Endodermal cell (in vitro differentiated cells): ENCODE measurements around the gene NUBPL. TPM values are rescaled to one million over a fixed set of nuclear protein-coding genes. Genes with fewer than 3 reads are reported as not detected.

Experiments used
- DNase-seq: peaks from one replicate; pipeline ENCODE4 v3.0.0-alpha.2; 2017
- H3K27ac ChIP-seq: 2 replicates; pipeline ENCODE4 v1.5.1; 2013; ENCODE audit warnings: mild to moderate bottlenecking, low read depth, low read length, moderate library complexity
- H3K27me3 ChIP-seq: 2 replicates; pipeline ENCODE4 v1.6.1; 2013; ENCODE audit warnings: mild to moderate bottlenecking, low read length, moderate library complexity; ENCODE audit not compliant: insufficient read depth, control insufficient read depth, poor library complexity, severe bottlenecking
- H3K36me3 ChIP-seq: 2 replicates; pipeline ENCODE4 v1.7.0; 2013; ENCODE audit warnings: mild to moderate bottlenecking, low read length, moderate library complexity; ENCODE audit not compliant: control insufficient read depth, insufficient read depth
- H3K4me1 ChIP-seq: one replicate; pipeline ENCODE4 v1.7.0; 2013; ENCODE audit warnings: low read length; ENCODE audit not compliant: control insufficient read depth, insufficient read depth
- H3K4me3 ChIP-seq: 2 replicates; pipeline ENCODE4 v1.5.1; 2013; ENCODE audit warnings: mild to moderate bottlenecking, low read length, moderate library complexity
- H3K9ac ChIP-seq: 2 replicates; pipeline ENCODE4 v1.6.1; 2013; ENCODE audit warnings: mild to moderate bottlenecking, low read length, moderate library complexity; ENCODE audit not compliant: poor library complexity, severe bottlenecking; ENCODE audit errors: extremely low read depth
- H3K9me3 ChIP-seq: 2 replicates; pipeline ENCODE4 v1.6.1; 2013; ENCODE audit warnings: mild to moderate bottlenecking, low read length, moderate library complexity; ENCODE audit not compliant: control insufficient read depth
- H3K27ac Mint-ChIP-seq: 2 replicates; pipeline ENCODE4 v1.8.0; 2020; ENCODE audit warnings: mixed read lengths
- H3K27me3 Mint-ChIP-seq: 2 replicates; pipeline ENCODE4 v1.8.0; 2021; ENCODE audit warnings: mild to moderate bottlenecking, mixed read lengths; ENCODE audit not compliant: insufficient read depth
- H3K36me3 Mint-ChIP-seq: 2 replicates; pipeline ENCODE4 v1.8.0; 2020; ENCODE audit warnings: low read depth, mixed read lengths
- H3K4me1 Mint-ChIP-seq: 2 replicates; pipeline ENCODE4 v1.8.0; 2020; ENCODE audit warnings: mixed read lengths
- H3K4me3 Mint-ChIP-seq: 2 replicates; pipeline ENCODE4 v1.8.0; 2020; ENCODE audit warnings: mild to moderate bottlenecking, moderate library complexity, mixed read lengths
- H3K9me3 Mint-ChIP-seq: 2 replicates; pipeline ENCODE4 v1.8.0; 2020; ENCODE audit warnings: mild to moderate bottlenecking, mixed read lengths
- WGBS, 2 experiments: methylation state at CpG; one replicate each; pipeline versions ENCODE4 v1.1.5 to v1.1.7; 2013; ENCODE audit warnings: missing lambda C conversion rate in 2 of 2, mixed read lengths in 1 of 2; ENCODE audit not compliant: insufficient coverage in 1 of 2, insufficient read length in 1 of 2; 5-methylcytosine and 5-hydroxymethylcytosine counted together
- total RNA-seq, 2 donors: library from RNA; stranded (reverse); fragmentation: NEBNext Ultra II Directional in 1 of 2; extraction: Animal tissue kit (Norgen Biotek cat#: 25700) in 1 of 2; gene quantifications; 2 replicates in 1 of 2; 3 replicates in 1 of 2; pipeline ENCODE4 v1.2.1, GENCODE V29; 2021
- TF ChIP-seq, protein P1 (sequence below): fragments of 200-600 bp; sonication (generic); conservative IDR thresholded peaks from 2 replicates; pipeline ENCODE4 v1.5.0; 2021; ENCODE audit warnings: antibody characterized with exemption, mild to moderate bottlenecking

Gene NUBPL
- total RNA-seq, 2 donors from 2014 or later = 12.2 to 14.0 TPM

DNA sequence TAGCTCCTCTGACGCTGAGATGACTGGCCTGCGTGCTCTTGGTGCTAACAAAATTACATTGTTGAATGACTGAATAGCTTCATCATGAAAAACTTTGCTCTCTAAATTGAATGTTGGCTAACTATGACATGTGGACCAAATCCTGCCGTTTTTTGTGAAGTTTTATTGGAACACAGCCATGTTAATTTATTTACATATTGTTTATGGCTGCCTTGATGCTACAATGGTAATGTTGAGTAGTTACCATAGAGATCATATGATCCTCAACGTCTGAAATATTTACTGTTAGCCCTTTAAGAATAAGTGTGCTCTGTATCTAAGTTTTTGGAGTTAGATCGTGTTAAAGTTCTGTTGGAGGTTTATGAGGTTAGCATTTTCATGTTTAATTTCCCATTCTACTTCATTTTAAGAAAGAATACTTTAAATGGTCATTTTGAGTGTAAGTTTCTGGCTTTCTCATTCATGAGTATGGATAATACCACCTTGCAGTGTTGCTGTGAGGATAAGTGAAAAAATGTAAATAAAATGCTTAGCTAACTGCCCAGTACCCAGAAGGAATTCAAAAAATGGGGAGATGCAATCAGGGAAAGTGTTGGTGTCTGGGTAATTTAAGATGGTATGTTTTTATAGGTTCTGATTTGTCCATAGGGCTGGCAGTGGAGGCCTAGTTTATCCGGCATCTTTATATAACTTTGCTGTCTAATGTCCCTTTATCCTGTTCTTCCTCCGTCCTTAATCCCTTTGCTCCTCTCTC lies 35.3 kb downstream of the NUBPL start:
- Histone ChIP-seq H3K4me3 (no peak overlapping the region), H3K27ac (no peak overlapping the region), H3K9me3 (no peaks in the 10 kb centered on the region), H3K36me3 (no peaks in the 10 kb centered on the region), H3K27me3 (no peaks in the 10 kb centered on the region), H3K4me1 (no peaks in the 10 kb centered on the region), H3K9ac (no peak overlapping the region)
- Mint-ChIP-seq H3K27ac (no peak overlapping the region), H3K4me3 (no peak overlapping the region), H3K27me3 (no peaks in the 10 kb centered on the region), H3K9me3 (peaks cover 12% of the 10 kb centered on the region), H3K36me3 (peaks cover 14% of the 10 kb centered on the region), H3K4me1 (peaks cover 8% of the 10 kb centered on the region)
- TF ChIP-seq, protein P1, sequence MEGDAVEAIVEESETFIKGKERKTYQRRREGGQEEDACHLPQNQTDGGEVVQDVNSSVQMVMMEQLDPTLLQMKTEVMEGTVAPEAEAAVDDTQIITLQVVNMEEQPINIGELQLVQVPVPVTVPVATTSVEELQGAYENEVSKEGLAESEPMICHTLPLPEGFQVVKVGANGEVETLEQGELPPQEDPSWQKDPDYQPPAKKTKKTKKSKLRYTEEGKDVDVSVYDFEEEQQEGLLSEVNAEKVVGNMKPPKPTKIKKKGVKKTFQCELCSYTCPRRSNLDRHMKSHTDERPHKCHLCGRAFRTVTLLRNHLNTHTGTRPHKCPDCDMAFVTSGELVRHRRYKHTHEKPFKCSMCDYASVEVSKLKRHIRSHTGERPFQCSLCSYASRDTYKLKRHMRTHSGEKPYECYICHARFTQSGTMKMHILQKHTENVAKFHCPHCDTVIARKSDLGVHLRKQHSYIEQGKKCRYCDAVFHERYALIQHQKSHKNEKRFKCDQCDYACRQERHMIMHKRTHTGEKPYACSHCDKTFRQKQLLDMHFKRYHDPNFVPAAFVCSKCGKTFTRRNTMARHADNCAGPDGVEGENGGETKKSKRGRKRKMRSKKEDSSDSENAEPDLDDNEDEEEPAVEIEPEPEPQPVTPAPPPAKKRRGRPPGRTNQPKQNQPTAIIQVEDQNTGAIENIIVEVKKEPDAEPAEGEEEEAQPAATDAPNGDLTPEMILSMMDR = no peak
- DNase-seq = no peak
- whole genome bisulfite sequencing, 2 experiments = 89 to 100% methylated on average over 3 to 6 of the region's 7 CpGs

DNA sequence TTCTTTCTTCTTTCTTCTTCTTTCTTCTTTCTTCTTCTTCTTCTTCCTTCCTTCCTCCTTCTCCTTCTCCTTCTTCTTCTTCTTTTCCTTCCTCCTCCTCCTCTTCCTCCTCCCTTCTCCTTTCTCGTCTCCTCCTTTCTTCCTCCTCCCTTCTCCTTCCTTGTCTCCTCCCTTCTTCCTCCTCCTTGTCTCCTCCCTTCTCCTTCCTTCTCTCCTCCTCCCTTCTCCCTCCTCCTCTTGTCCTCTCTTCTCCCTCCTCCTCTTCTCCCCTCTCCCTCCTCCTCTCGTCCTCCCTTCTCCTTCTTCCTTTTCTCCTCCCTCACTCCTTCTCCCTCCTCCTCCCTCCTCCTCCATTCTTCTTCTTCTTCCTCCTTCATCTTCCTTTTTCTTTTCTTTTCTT lies 44.5 kb downstream of the NUBPL start:
- WGBS, 2 experiments = 93 to 94% methylated on average over 2 of the region's 2 CpGs
- no peak overlapping the region for H3K4me3 Mint-ChIP-seq
- H3K36me3 Mint-ChIP-seq = peaks cover 19% of the 10 kb centered on the region

DNA sequence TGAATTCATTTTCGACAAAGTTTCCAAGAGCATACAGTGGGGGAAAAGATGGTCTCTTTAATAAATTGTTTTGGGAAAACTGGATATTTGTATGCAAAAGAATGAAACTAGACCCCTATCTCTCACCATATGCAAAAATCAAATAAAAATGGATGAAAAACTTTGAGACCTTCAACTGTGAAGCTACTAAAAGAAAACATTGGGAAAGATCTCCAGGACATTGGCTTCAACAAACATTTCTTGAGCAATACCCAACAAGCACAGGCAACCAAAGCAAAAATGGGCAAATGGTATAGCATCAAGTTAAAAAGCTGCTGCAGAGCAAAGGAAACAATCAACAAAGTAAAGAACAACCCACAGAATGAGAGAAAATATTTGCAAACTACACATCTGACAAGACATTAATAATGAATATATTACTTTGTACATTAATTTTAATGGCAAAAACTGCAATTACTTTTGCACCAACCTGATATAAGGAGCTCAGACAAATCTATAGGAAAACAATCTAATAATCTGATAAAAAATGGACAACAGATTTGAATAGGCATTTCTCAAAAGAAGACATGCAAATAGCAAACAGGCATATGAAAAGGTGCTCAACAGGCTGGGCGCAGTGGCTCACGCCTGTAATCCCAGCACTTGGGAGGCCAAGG lies 50.7 kb downstream of the NUBPL start:
- no peak overlapping the region for H3K27ac Mint-ChIP-seq
- H3K4me3 ChIP-seq = no peak overlapping the region
- no peaks in the 10 kb centered on the region for H3K4me1 Mint-ChIP-seq
- no peak overlapping the region for H3K27ac ChIP-seq
- peaks cover 4% of the 10 kb centered on the region for H3K36me3 Mint-ChIP-seq
- H3K4me1 ChIP-seq = no peaks in the 10 kb centered on the region
- WGBS, 2 experiments = 91 to 100% methylated on average over 2 of the region's 3 CpGs
- no peaks in the 10 kb centered on the region for H3K27me3 Mint-ChIP-seq
- no peak overlapping the region for H3K4me3 Mint-ChIP-seq
- no peaks in the 10 kb centered on the region for H3K36me3 ChIP-seq
- H3K9me3 Mint-ChIP-seq = peaks cover 17% of the 10 kb centered on the region
- no peaks in the 10 kb centered on the region for H3K27me3 ChIP-seq
- H3K9me3 ChIP-seq = peaks cover 4% of the 10 kb centered on the region
- H3K9ac ChIP-seq = no peak overlapping the region
- DNase-seq = no peak
- TF ChIP-seq, protein P1 = no peak

More for the DNA sequence above, 44.5 kb downstream of the NUBPL start:
- DNase-seq = no peak
- no peaks in the 10 kb centered on the region for H3K4me1 Mint-ChIP-seq
- no peak overlapping the region for H3K9ac ChIP-seq
- peaks cover 24% of the 10 kb centered on the region for H3K9me3 Mint-ChIP-seq
- no peak overlapping the region for H3K4me3 ChIP-seq
- no peak overlapping the region for H3K27ac ChIP-seq
- H3K9me3 ChIP-seq = peaks cover 4% of the 10 kb centered on the region
- no peaks in the 10 kb centered on the region for H3K27me3 ChIP-seq
- H3K27me3 Mint-ChIP-seq = no peaks in the 10 kb centered on the region
- TF ChIP-seq, protein P1 = no peak
- H3K4me1 ChIP-seq = no peaks in the 10 kb centered on the region
- no peaks in the 10 kb centered on the region for H3K36me3 ChIP-seq
- no peak overlapping the region for H3K27ac Mint-ChIP-seq
